ENCODE data around the gene C21orf91.

The C21orf91 gene

GRCh38 chr21:17784604-17785402 lies 34.4 kb downstream of the C21orf91 start:
- no peak overlapping the region for H3K27ac ChIP-seq
- TF ChIP-seq CTCF (IDR thresholded peaks at IDR 0.05): no peak
- no peak for TF ChIP-seq ZFX (IDR thresholded peaks at IDR 0.05; ENCODE audit: borderline replicate concordance)

GRCh38 chr21:17784180-17784598 lies 35.0 kb downstream of the C21orf91 start:
- TF ChIP-seq ZFX (IDR thresholded peaks at IDR 0.05; ENCODE audit: borderline replicate concordance): no peak
- TF ChIP-seq CTCF (IDR thresholded peaks at IDR 0.05): no peak
- no peak overlapping the region for H3K27ac ChIP-seq

GRCh38 chr21:17783481-17784179 lies 35.5 kb downstream of the C21orf91 start:
- no peak for TF ChIP-seq CTCF (IDR thresholded peaks at IDR 0.05)
- no peak for TF ChIP-seq ZFX (IDR thresholded peaks at IDR 0.05; ENCODE audit: borderline replicate concordance)
- H3K27ac ChIP-seq: no peak overlapping the region

- no peak overlapping the region for H3K27ac ChIP-seq
- TF ChIP-seq ZFX (IDR thresholded peaks at IDR 0.05; ENCODE audit: borderline replicate concordance) (no peak), CTCF (IDR thresholded peaks at IDR 0.05) (no peak)
Observed at GRCh38 chr21:17783003-17783402, 36.2 kb downstream of the C21orf91 start.

GRCh38 chr21:17782051-17782450 lies 37.1 kb downstream of the C21orf91 start:
- no peak for TF ChIP-seq ZFX (IDR thresholded peaks at IDR 0.05; ENCODE audit: borderline replicate concordance)
- no peak for TF ChIP-seq CTCF (IDR thresholded peaks at IDR 0.05)
- no peak overlapping the region for H3K27ac ChIP-seq

GRCh38 chr21:17781524-17781923 lies 37.6 kb downstream of the C21orf91 start:
- TF ChIP-seq ZFX (IDR thresholded peaks at IDR 0.05; ENCODE audit: borderline replicate concordance) (no peak), CTCF (IDR thresholded peaks at IDR 0.05) (no peak)
- no peak overlapping the region for H3K27ac ChIP-seq

GRCh38 chr21:17780539-17780938 lies 38.6 kb downstream of the C21orf91 start:
- no peak overlapping the region for H3K27ac ChIP-seq
- no peak for TF ChIP-seq ZFX (IDR thresholded peaks at IDR 0.05; ENCODE audit: borderline replicate concordance)
- no peak for TF ChIP-seq CTCF (IDR thresholded peaks at IDR 0.05)

All from 22Rv1 (cell line).